ENCODE measurements around the gene XRCC5.

The XRCC5 gene

GRCh38 chr2:216216951-216217903 is 108.1 kb downstream of the XRCC5 start:
- H3K4me3 ChIP-seq (ENCODE audit: low read depth, low read length) = no peak overlapping the region; the same call in 1 of the 2 replicates
- TF ChIP-seq CTCF (IDR thresholded peaks at IDR 0.05; ENCODE audit: insufficient read depth, low read depth, low read length, missing control alignments) = no peak
- peak; percentile 53 for DNase-seq (ENCODE audit: low read depth)

GRCh38 chr2:216217904-216218260 is 108.7 kb downstream of the XRCC5 start:
- TF ChIP-seq CTCF (IDR thresholded peaks at IDR 0.05; ENCODE audit: insufficient read depth, low read depth, low read length, missing control alignments) = no peak
- no peak overlapping the region; the same call in 1 of the 2 replicates for H3K4me3 ChIP-seq (ENCODE audit: low read depth, low read length)
- peak; percentile 70 for DNase-seq (ENCODE audit: low read depth)

GRCh38 chr2:216219861-216220260 is 110.7 kb downstream of the XRCC5 start:
- TF ChIP-seq CTCF (IDR thresholded peaks at IDR 0.05; ENCODE audit: insufficient read depth, low read depth, low read length, missing control alignments) = no peak
- no peak overlapping the region for H3K4me3 ChIP-seq (ENCODE audit: low read depth, low read length)
- no peak for DNase-seq (ENCODE audit: low read depth)

- H3K4me3 ChIP-seq (ENCODE audit: low read depth, low read length) = no peak overlapping the region
- no peak for DNase-seq (ENCODE audit: low read depth)
- no peak for TF ChIP-seq CTCF (IDR thresholded peaks at IDR 0.05; ENCODE audit: insufficient read depth, low read depth, low read length, missing control alignments)
Measured at GRCh38 chr2:216220976-216221375, 111.8 kb downstream of the XRCC5 start.

GRCh38 chr2:216221811-216222210 is 112.7 kb downstream of the XRCC5 start:
- no peak overlapping the region for H3K4me3 ChIP-seq (ENCODE audit: low read depth, low read length)
- TF ChIP-seq CTCF (IDR thresholded peaks at IDR 0.05; ENCODE audit: insufficient read depth, low read depth, low read length, missing control alignments) = no peak
- DNase-seq (ENCODE audit: low read depth) = peak; percentile 31

- TF ChIP-seq CTCF (IDR thresholded peaks at IDR 0.05; ENCODE audit: insufficient read depth, low read depth, low read length, missing control alignments) = peak; percentile 63
- no peak overlapping the region for H3K4me3 ChIP-seq (ENCODE audit: low read depth, low read length)
- peak; percentile 74 for DNase-seq (ENCODE audit: low read depth)
Measured at GRCh38 chr2:216222650-216223352, 113.7 kb downstream of the XRCC5 start.

All from GM12865 (cell line).